Gastrocnemius medialis (tissue), 4 donors: ENCODE results near the gene GIPC1.

Experiments
- POLR2A ChIP-seq, 2 donors: fragments of 450-650 bp; IDR thresholded peaks; one replicate each; pipeline ENCODE4 v1.6.1; 2017; ENCODE audit warnings: antibody characterized with exemption in 2 of 2, mild to moderate bottlenecking in 2 of 2, moderate library complexity in 2 of 2
- TF ChIP-seq, protein P1 (sequence below), 5 experiments: fragments of 450-650 bp in 3 of 5; fragments of 200-600 bp in 2 of 5; sonication (generic) in 2 of 5; IDR thresholded peaks in 4 of 5; conservative IDR thresholded peaks in 1 of 5; 1 replicate in 4 of 5; 2 replicates in 1 of 5; pipeline ENCODE4 v1.5.1; 2016 to 2019; ENCODE audit warnings: antibody characterized with exemption in 5 of 5, mild to moderate bottlenecking in 3 of 5, moderate library complexity in 3 of 5

DNA sequence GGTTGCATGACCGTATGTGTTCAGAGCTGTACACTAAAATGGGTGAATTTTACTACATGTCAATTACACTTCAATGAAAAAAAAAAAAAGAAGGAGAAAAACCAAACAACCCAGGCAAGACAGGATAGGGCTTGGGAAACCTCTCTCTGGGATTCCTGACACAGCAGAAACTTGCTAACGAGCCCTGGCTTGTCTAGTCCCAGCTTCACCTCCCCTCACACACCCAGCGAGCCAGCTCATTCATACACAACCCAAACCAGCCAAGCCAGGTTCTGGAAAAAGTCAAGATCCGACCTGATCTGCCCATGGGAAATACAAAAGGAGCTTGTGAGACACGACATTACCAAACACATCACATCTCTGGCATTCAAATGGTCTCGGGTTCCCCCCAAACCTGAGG lies 29.8 kb upstream of the GIPC1 start:
- TF ChIP-seq, protein P1, sequence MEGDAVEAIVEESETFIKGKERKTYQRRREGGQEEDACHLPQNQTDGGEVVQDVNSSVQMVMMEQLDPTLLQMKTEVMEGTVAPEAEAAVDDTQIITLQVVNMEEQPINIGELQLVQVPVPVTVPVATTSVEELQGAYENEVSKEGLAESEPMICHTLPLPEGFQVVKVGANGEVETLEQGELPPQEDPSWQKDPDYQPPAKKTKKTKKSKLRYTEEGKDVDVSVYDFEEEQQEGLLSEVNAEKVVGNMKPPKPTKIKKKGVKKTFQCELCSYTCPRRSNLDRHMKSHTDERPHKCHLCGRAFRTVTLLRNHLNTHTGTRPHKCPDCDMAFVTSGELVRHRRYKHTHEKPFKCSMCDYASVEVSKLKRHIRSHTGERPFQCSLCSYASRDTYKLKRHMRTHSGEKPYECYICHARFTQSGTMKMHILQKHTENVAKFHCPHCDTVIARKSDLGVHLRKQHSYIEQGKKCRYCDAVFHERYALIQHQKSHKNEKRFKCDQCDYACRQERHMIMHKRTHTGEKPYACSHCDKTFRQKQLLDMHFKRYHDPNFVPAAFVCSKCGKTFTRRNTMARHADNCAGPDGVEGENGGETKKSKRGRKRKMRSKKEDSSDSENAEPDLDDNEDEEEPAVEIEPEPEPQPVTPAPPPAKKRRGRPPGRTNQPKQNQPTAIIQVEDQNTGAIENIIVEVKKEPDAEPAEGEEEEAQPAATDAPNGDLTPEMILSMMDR (IDR thresholded peaks at IDR 0.05 in 4 of 5, conservative IDR thresholded peaks at IDR 0.05 in 1 of 5), result no peak
- TF ChIP-seq POLR2A (IDR thresholded peaks at IDR 0.05), result no peak
